GM18861 (cell line): Measurements from ENCODE around the gene KLK5.

Source experiments
- ATAC-seq: cut with Tn5 transposase; IDR thresholded peaks from one replicate; pipeline ENCODE4 v1.9.1; 2021; ENCODE audit not compliant: unreplicated experiment

KLK5 gene

GRCh38 chr19:50969413-50969760 is 16.5 kb upstream of the KLK5 start, which contains the start of gene KLK6:
TSS of gene KLK6 (minus strand) at chr19:50969591. CDS start at chr19:50968104, 1,487 bp downstream.
- ATAC-seq = no peak

DNA sequence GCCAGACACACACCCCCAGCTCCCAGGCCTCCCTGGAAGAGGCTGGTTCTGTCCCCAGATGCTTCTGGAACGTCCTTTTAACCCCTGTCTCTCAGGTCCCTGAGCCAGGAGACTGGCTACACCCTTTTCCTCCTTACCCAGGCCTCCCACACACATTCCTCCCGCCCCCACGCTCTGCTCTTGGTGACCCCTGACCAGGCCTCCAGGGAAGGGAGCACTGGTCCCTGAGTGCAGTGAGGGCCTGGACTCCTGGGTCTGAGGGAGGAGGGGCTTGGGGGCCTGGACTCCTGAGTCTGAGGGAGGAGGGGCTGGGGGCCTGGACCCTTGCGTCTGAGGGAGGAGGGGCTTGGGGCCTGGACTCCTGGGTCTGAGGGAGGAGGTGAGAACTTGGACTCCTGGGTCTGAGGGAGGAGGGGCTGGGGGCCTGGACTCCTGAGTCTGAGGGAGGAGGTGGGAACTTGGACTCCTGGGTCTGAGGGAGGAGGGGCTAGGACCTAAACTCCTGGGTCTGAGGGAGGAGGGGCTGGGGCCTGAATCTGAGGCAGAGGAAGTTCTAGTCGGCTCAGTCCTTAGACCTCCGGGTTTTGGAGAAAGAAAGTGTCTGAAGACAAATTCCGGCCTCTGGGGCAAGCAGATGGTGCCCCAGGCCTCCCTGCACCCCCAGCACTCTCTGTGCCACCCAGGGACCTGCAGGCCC is 16.0 kb upstream of the KLK5 start:
- no peak for ATAC-seq

DNA sequence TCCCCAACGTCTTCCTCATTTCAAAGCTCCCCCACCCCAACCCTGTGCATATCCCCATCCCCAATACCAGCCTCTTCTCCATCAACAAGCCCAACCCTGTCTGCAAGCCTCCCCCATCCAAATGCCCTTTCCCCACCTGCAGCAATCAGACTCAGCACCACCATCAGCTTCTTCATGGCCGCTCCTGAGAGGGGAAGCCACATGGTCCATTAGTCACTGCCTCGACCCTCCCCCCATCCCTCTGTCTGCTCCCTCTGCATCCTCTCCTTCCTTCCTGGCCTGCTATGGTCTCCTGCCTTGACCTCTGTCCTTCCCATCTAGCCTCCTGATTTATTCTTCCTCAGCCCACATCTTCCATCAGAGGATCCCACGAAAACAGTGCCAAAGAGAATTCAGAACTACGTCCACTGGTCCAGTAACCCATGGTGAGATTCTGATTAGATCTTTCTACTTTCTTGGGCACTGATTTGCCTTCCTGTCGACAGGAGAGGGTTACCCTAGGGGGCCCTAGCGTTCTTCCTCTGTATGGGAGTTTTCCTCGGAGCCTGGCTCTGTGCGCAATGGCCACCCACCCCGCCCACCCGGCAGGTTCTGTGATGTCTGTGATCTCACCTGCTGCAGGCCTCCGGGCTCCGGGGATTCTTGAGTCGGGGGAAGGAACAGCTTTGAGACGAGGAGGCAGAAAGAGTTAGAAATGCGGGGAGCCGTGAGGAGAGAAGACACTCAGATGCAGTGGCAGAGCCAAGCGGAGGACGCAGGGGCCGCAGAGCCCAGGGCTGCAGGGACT is 15.3 kb upstream of the KLK5 start:
- ATAC-seq = no peak

GRCh38 chr19:50964266-50964665 is 11.4 kb upstream of the KLK5 start:
- ATAC-seq = no peak

DNA sequence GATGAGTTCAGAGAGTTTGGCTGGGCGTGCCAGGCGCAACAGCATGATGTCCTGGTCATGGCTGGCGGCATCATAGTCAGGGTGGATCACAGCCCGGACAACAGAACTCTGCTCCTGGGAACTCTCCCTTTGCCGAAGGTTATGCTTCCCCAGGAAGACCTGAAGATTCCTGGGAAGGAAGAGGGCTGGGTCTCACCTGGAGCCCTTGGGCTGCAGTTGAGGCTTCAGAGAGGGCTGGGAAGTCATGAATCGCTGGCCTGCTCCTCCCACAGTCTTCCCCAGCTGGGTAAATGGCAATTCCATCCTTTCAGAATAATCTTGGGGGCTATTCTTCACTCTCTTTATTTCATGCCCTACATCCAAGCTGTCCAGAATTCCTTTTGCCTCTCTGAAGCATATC is 10.5 kb upstream of the KLK5 start:
- ATAC-seq = no peak

- no peak for ATAC-seq
These were observed 9.4 kb upstream of the KLK5 start for GRCh38 chr19:50962245-50962644.

- no peak for ATAC-seq
These were observed 7.1 kb upstream of the KLK5 start for GRCh38 chr19:50959731-50960500.

- ATAC-seq = no peak
These were observed 4.7 kb upstream of the KLK5 start for GRCh38 chr19:50957587-50957986.

DNA sequence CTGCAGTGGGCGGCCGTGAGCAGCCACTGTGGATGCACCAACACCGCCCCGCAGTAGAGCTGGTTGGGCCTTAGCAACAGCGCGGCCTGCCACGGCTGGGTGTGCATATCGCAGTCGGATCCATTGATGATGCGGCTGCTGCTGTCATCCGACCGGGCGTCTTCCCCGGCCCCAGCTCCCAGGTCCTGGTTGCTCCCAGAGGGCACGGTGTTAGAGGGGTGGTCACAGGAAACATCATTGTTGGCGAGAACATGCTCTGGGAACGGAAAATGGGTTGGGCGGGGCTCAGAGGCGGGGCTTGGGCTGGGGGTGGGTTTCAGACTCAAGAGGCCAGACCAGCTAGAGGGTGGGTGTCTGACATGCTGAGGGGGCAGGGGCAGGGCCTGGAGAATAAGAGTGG is 3.0 kb downstream of the KLK5 start:
- no peak for ATAC-seq

GRCh38 chr19:50947123-50947522 is 5.7 kb downstream of the KLK5 start:
- no peak for ATAC-seq

DNA sequence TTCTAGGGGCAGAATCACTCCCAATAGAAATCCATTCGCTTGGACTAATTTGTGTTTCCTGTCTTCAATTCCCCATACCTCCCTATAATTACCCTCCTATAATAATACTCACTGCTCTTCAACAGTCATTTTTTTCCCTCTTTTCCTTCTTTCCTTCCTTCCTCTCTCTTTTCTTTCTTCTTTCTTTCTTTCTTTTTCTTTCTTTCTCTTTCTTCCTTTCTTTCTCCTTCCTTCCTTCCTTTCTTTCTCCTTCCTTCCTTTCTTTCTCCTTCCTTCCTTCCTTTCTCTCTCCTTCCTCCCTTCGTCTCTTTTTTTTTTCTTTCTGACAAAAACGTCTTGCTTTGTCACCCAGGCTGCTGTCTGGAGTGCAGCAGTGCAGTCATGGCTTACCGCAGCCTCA is 8.0 kb downstream of the KLK5 start:
- ATAC-seq = no peak

DNA sequence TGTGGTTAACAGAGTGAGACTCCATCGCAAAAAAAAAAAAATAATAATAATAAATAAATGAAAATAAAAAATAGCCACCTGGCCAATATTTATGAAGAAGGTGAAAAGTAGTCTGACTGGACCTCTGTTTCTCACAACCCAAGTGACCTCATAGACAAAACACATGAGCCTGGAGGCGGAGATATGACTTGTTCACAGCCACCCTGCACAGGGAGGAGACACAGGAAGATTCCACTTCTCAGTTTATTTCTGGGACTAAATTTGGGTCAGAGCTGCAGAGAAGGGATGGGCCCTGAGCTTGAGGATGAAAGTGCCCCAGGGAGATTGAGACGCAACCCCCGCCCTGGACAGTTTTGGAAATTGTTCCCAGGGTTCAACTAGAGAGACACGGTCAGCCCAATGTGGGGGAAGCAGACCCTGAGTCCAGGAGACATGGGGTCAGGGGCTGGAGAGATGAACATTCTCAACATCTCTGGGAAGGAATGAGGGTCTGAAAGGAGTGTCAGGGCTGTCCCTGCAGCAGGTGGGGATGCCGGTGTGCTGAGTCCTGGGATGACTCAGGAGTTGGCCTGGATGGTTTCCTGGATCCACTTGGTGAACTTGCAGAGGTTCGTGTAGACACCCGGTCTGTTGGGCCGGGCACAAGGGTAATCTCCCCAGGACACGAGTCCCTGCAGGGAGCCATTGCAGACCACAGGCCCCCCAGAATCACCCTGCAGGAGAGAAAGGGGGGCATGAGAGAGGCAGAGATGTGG is 9.6 kb downstream of the KLK5 start:
- no peak for ATAC-seq

- ATAC-seq = no peak
These were observed 13.2 kb downstream of the KLK5 start for GRCh38 chr19:50939596-50939995.

- no peak for ATAC-seq
These were observed 19.2 kb downstream of the KLK5 start for GRCh38 chr19:50933640-50934039.

DNA sequence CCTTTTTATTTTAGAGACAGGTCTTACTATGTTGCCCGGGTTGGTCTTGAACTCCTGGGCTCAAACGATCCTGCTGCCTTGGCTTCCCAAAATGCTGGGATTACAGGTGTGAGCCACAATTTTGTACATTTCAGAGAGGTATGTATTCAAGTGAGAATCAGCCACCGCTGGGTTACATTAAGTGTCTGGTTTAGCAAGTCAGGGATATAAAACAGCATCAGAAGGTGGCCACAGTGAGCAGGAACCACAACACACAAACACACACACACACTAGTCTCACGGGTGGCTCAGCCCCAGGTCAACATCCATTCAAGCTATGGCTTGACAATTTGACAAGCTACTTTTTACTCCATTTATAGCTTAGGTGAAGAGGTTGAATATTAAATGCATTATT is 20.2 kb downstream of the KLK5 start:
- ATAC-seq = no peak

DNA sequence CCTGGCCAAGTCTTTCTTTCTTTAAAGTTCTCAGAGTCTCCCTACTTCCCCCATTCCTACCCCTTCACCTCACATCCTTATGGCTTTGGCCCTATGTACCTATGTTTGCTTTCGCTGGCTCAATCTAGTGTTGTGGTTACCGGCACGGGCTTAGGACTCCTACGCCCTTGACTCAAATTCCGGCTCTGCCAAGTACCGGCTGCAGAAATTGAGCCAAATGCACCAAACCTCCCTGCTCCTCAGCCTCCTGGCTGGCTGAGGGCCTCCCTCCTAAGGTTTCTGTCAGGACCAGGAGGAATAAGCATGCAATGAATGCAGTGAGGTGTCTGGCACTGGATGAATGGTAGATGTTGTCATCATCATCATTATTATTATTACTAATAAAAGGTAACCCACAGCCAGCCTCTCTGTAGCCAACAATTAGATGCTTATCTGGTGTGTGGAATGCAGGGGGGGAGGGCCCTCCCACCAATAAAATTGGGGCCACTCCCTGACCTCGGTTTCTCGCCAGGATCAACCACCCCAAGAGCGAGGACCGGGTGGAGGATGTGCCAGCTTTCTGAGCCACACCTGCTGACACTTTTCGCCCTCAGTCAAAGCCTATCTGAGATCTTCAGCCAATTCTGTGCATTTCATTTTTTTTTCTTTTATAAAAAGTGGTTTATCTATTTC is 20.7 kb downstream of the KLK5 start:
- no peak for ATAC-seq

DNA sequence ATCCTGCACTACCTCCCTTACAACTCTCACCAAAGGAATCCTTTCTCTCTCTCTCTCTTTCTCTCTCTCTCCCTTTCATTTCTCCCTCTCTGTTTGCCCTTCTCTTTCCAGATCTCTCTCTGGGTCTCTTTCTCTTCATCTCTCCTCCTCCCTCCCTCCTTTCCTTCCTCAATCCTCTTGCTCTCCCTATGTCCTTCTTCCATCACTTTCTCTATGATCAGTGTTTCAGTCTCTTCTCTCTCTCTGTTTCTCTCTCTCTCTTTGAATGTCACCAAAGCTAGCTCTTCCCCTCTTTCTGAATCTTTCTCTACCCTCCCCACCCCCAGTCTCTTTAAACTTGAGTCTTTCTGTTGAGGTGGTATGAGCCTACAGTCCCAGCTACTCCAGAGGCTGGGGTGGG is 21.8 kb downstream of the KLK5 start:
- no peak for ATAC-seq

GRCh38 chr19:50928831-50929230 is 24.0 kb downstream of the KLK5 start:
- no peak for ATAC-seq

DNA sequence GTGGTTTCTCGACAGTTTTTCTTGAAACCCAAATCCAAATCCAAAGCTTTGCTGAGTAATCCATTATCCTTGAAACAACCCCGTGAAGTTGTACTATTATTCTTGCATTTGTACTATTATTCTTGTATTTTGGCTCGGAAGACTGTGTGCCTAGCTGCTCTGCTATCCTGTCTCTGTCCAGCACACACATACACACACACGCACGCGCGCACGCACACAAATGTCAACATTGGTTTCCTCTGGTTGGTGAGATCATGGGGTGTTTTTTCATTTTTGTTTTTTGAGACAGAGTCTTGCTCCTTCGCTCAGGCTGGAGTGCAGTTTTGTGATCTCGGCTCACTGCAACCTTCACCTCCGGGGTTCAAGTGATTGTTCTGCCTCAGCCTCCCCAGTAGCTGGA is 26.7 kb downstream of the KLK5 start:
- no peak for ATAC-seq

DNA sequence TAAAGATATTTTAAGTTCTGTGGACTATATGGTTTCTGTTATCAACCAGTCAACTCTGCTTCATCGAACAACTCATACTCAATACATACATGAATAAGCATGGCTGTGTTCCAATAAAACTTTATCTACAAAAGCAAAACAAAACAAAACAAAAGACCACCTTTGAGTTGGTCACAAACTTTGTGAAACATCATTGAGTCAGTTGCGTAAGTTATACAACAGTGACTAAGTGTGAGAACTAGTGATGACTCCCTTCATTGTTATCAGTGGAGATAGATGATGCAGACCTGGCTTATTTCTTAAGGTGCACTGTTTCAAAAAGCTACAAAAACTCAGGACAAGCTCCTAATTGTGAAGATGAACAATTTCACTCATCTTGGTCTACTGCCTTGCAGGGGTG is 27.1 kb downstream of the KLK5 start:
- ATAC-seq = no peak

GRCh38 chr19:50924586-50924985 is 28.3 kb downstream of the KLK5 start:
- no peak for ATAC-seq
